Measurements from ENCODE around the gene IQCF5.

IQCF5 gene

GRCh38 chr3:51874889-51875288 lies 512 bp downstream of the IQCF5 start:
- ChIA-PET POLR2A (no interaction called here), CTCF (interaction anchor here (1.5 kb wide), 1 partner anchor 8 kb away, joined by 3 read pairs; no protein-coding TSS in a partner anchor)
- H3K36me3 ChIP-seq (ENCODE audit: control insufficient read depth in 2 of 2, insufficient read depth in 1 of 2, low read length in 2 of 2): no peaks in the 10 kb centered on the region
- no peaks in the 10 kb centered on the region for H3K9me3 ChIP-seq (ENCODE audit: control insufficient read depth, insufficient read depth, low read depth, low read length)
- TF ChIP-seq ZNF114 (tag by site-specific recombination; IDR thresholded peaks at IDR 0.05) (no peak), PBX3 (CRISPR knock-in tag; IDR thresholded peaks at IDR 0.05) (no peak), HOXC10 (CRISPR knock-in tag; IDR thresholded peaks at IDR 0.05) (no peak), ZNF585B (tag by site-specific recombination; IDR thresholded peaks at IDR 0.05) (no peak), ZSCAN23 (tag by site-specific recombination; IDR thresholded peaks at IDR 0.05) (no peak), KLF1 (tag by site-specific recombination; IDR thresholded peaks at IDR 0.05) (no peak), ZNF639 (tag by site-specific recombination; IDR thresholded peaks at IDR 0.05) (no peak), ZBTB6 (tag by site-specific recombination; IDR thresholded peaks at IDR 0.05) (no peak), ZNF292 (tag by site-specific recombination; IDR thresholded peaks at IDR 0.05; ENCODE audit: borderline replicate concordance, low read depth) (no peak), ZNF621 (tag by site-specific recombination; IDR thresholded peaks at IDR 0.05) (no peak), ZNF513 (tag by site-specific recombination; IDR thresholded peaks at IDR 0.05) (no peak), ZFP37 (tag by site-specific recombination; IDR thresholded peaks at IDR 0.05) (no peak), ZNF558 (tag by site-specific recombination; IDR thresholded peaks at IDR 0.05) (no peak), ZNF274 (IDR thresholded peaks at IDR 0.05; ENCODE audit: low read length) (no peak), ZNF274 (tag by site-specific recombination; IDR thresholded peaks at IDR 0.05; ENCODE audit: borderline replicate concordance) (no peak)
- no peak overlapping the region for H3K27ac ChIP-seq (ENCODE audit: extremely low read depth, low read depth, low read length)
- H3K4me1 ChIP-seq (ENCODE audit: control insufficient read depth, insufficient read depth, low read length): no peaks in the 10 kb centered on the region
- no peak overlapping the region for H3K4me3 ChIP-seq (ENCODE audit: low read depth, low read length)

GRCh38 chr3:51874411-51874810 lies 990 bp downstream of the IQCF5 start:
- no peaks in the 10 kb centered on the region for H3K4me1 ChIP-seq (ENCODE audit: control insufficient read depth, insufficient read depth, low read length)
- H3K9me3 ChIP-seq (ENCODE audit: control insufficient read depth, insufficient read depth, low read depth, low read length): no peaks in the 10 kb centered on the region
- no peaks in the 10 kb centered on the region for H3K36me3 ChIP-seq (ENCODE audit: control insufficient read depth in 2 of 2, insufficient read depth in 1 of 2, low read length in 2 of 2)
- POLR2A ChIA-PET: no interaction called here
- no peak overlapping the region for H3K27ac ChIP-seq (ENCODE audit: extremely low read depth, low read depth, low read length)
- no peak overlapping the region for H3K4me3 ChIP-seq (ENCODE audit: low read depth, low read length)
- no peak for TF ChIP-seq HOXA7 (CRISPR knock-in tag; IDR thresholded peaks at IDR 0.05; ENCODE audit: borderline replicate concordance)
- TF ChIP-seq SETDB1 (IDR thresholded peaks at IDR 0.05; ENCODE audit: insufficient read length, low read length): no peak
- TF ChIP-seq ZNF248 (tag by site-specific recombination; IDR thresholded peaks at IDR 0.05): no peak
- no peak for TF ChIP-seq ZNF791 (tag by site-specific recombination; IDR thresholded peaks at IDR 0.05)
- no peak for TF ChIP-seq ZNF302 (tag by site-specific recombination; IDR thresholded peaks at IDR 0.05; ENCODE audit: low read depth)
- TF ChIP-seq ZNF211 (tag by site-specific recombination; IDR thresholded peaks at IDR 0.05; ENCODE audit: low read depth): no peak
- no peak for TF ChIP-seq ZNF660 (tag by site-specific recombination; IDR thresholded peaks at IDR 0.05)
- no peak for TF ChIP-seq KLF1 (tag by site-specific recombination; IDR thresholded peaks at IDR 0.05)
- TF ChIP-seq ZNF391 (tag by site-specific recombination; IDR thresholded peaks at IDR 0.05; ENCODE audit: borderline replicate concordance, low read depth): no peak
- TF ChIP-seq ZNF596 (tag by site-specific recombination; IDR thresholded peaks at IDR 0.05): no peak
- no peak for TF ChIP-seq ZNF23 (tag by site-specific recombination; IDR thresholded peaks at IDR 0.05; ENCODE audit: borderline replicate concordance)
- no peak for TF ChIP-seq ZNF658 (tag by site-specific recombination; IDR thresholded peaks at IDR 0.05)
- no peak for TF ChIP-seq ZNF324 (tag by site-specific recombination; IDR thresholded peaks at IDR 0.05)
- TF ChIP-seq ZNF175 (tag by site-specific recombination; IDR thresholded peaks at IDR 0.05): no peak
- no peak for TF ChIP-seq ZNF354C (tag by site-specific recombination; IDR thresholded peaks at IDR 0.05; ENCODE audit: borderline replicate concordance, low read depth)
- TF ChIP-seq ZNF645 (tag by site-specific recombination; IDR thresholded peaks at IDR 0.05): no peak
- no peak for TF ChIP-seq ZNF624 (tag by site-specific recombination; IDR thresholded peaks at IDR 0.05)
- CTCF ChIA-PET: interaction anchor here (1.5 kb wide), 1 partner anchor 8 kb away, joined by 3 read pairs; no protein-coding TSS in a partner anchor

Measured in HEK293 (cell line).